Fibroblast of skin of abdomen (primary cell): ENCODE results near the gene GUCA2B. TPM values are rescaled to one million over a fixed set of nuclear protein-coding genes. Genes with fewer than 3 reads are reported as not detected.

ENCODE experiments used
- DNase-seq: peaks from one replicate; pipeline ENCODE4 v3.0.0-alpha.2; 2013
- polyA plus RNA-seq, 2 experiments: library from polyadenylated mRNA; unstranded; fragments of 120-200 nt; gene quantifications; one replicate each; pipeline ENCODE4 v1.2.1, GENCODE V29; 2013; ENCODE audit not compliant: insufficient read length in 2 of 2

The GUCA2B gene
- not detected for polyA plus RNA-seq (2013, experiment 1 of 2; ENCODE audit: insufficient read length)
- polyA plus RNA-seq (2013, experiment 2 of 2; ENCODE audit: insufficient read length), result not detected

- DNase-seq, result no peak
Measured at GRCh38 chr1:42152907-42153600, at the start of gene GUCA2B. TSS of gene GUCA2B (plus strand) at chr1:42153410. CDS start at chr1:42153451, 41 bp downstream.

- DNase-seq, result no peak
Measured at GRCh38 chr1:42105025-42105424, 48.2 kb upstream of the GUCA2B start.

DNA sequence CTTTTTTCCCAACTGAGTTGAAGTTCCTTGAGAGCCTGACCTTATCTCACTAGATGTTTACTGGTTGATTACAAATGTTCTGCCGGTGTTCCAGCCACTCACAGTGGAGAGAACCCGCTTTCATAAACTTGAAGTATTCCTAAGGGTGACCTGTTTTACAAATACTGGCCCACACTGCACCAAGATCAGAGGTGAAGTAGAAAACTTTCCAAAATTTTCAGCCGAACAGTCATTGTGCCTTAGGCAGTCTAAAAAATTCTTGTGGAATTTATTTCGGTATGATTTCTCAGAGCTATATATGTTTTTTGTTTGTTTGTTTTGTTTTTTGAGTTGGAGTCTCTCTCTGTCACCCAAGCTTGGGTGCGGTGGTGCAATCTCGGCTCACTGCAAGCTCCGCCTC is 44.9 kb upstream of the GUCA2B start:
- DNase-seq, result no peak

DNA sequence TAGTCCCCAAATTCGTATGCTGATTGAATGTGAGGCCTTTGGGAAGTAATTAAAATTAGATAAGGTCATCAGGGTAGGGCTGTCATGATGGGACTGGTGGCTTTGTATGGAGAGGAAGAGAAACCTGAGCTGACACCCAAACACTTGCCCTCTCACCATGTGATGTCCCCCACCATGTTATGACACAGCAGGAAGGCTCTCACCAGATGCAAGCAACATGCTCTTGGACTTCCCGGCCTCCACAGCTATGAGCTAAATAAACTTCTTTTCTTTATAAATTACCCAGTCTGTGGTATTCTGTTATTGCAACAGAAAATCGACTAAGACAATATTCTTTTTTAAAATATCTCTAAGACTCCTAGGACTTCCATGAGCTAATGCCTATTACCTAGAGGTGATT is 43.6 kb upstream of the GUCA2B start:
- no peak for DNase-seq

- no peak for DNase-seq
Measured at GRCh38 chr1:42114229-42114628, 39.0 kb upstream of the GUCA2B start.

- no peak for DNase-seq
Measured at GRCh38 chr1:42117214-42117613, 36.0 kb upstream of the GUCA2B start.

- no peak for DNase-seq
Measured at GRCh38 chr1:42118125-42118524, 35.1 kb upstream of the GUCA2B start.

DNA sequence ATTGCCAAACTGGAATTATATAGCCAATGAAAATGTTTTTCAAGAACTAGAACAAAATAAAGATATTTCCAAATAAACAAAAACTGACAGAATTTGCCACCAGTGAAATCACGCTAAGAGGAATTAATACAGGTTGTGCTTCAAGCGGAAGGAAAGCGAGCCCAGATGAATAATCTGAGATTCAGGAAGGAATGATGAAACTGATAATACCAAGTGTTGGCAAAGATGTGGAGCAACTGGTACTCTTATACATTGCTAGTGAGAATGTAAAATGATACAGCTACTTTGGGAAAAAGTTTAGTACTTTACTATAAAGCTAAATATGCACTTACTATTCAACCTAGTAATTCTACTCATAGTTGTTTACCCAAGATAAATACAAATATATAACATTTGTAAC is 30.8 kb upstream of the GUCA2B start:
- no peak for DNase-seq

GRCh38 chr1:42125552-42125951 is 27.7 kb upstream of the GUCA2B start:
- no peak for DNase-seq

GRCh38 chr1:42127767-42128166 is 25.4 kb upstream of the GUCA2B start:
- DNase-seq, result no peak

DNA sequence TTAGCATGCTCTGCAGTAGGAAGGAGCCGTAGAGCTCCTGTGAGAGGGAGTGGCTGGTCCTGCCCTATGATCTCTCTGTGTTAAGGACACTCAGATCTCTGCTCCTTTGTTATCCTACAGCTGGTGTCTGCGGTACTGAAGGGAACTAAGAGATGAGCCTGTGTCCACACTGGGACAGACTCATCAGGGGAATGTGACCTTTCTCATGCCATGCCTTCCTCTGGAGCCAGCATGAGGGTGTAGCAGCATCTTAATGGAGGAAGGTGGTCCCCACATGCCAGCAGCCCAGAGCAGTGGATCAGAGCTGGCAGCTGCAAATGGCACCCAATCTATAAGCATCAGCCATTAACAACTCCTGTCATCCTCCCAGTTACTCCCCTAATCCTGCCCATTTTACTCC is 24.7 kb upstream of the GUCA2B start:
- no peak for DNase-seq

GRCh38 chr1:42128964-42129363 is 24.2 kb upstream of the GUCA2B start:
- no peak for DNase-seq

- no peak for DNase-seq
Measured at GRCh38 chr1:42130061-42130660, 23.0 kb upstream of the GUCA2B start.

DNA sequence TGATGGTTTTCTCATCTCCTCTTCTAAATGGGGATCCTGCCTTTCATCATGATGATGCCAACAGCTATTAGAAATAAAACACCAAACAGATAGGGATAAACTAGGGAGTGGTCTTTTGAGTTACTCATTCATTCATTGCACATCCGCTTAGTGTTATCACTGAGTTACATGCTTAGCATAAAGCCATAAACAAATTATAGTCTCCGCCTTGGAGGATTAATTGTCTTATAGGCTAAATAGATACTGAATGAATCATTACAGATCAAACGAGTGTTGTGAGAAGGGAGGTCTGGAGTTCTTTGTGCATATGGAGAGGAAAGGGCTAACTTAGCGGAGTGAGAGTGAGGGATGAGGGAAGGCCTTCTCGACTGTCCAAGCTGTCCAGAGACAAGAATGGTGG is 19.8 kb upstream of the GUCA2B start:
- no peak for DNase-seq

DNA sequence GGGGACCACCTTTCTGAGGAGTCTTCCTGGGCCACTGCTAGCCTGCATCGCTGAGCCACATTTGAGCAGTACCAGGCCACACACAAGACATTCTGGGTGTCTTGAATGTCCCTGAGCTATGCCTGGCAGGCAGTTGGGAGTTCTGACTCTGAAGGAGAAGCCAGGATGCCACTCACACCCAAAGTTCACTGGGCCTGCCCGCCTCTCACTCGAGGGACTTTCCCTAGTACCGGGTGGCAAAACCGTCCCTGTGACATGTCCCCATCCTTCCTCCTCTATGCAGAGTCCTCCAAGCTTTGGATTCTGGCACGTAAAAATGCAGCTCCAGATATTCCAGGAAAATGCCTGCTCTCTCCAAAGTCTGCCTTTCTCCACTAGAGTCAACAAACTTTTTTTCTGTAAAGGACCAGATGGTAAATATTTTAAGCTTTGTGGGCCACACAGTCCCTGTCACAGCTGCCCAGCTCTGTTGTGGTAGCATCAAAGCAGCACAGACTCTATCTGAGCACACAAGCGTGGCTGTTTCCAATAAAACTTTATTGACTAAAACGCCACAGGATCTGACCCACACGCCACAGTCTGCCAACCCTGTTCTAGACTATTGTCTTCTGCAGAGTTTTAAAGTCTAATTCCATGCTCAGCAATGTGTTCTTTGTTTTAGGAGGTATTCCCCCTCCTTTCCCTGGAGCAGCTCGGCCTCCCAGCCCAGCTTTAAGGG is 19.2 kb upstream of the GUCA2B start:
- no peak for DNase-seq

DNA sequence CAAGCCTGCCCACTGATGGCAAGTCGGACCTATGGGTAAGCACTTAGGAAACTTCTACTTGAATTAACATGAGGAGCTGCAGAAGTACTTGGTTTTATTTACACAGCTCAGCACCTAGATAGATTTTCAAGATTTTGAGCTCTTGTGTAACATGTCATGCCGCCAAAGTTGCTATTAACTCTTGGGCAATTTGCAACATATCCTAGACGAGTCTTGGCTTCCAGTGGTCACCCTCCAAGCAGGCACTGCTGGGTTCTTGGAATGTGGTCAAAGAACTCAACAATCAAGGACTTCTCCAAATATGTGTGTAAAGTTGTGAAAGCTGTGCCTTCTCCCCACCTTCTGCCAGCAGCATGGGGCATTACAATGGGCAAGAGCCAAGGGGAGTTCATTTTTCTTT is 17.8 kb upstream of the GUCA2B start:
- DNase-seq, result no peak

- DNase-seq, result no peak
Measured at GRCh38 chr1:42136466-42136865, 16.7 kb upstream of the GUCA2B start.

- DNase-seq, result no peak
Measured at GRCh38 chr1:42137766-42138165, 15.4 kb upstream of the GUCA2B start.

- no peak for DNase-seq
Measured at GRCh38 chr1:42138586-42138985, 14.6 kb upstream of the GUCA2B start.

- no peak for DNase-seq
Measured at GRCh38 chr1:42139444-42139843, 13.8 kb upstream of the GUCA2B start.

- no peak for DNase-seq
Measured at GRCh38 chr1:42140191-42140590, 13.0 kb upstream of the GUCA2B start.

GRCh38 chr1:42141978-42142377 is 11.2 kb upstream of the GUCA2B start:
- DNase-seq, result no peak

- DNase-seq, result no peak
Measured at GRCh38 chr1:42142894-42143675, 10.1 kb upstream of the GUCA2B start.
